ENCODE results near the gene ETFA. TPM values are rescaled to one million over a fixed set of nuclear protein-coding genes. Genes with fewer than 3 reads are reported as not detected.

The ETFA gene
- total and polyA plus RNA-seq, 2 of the 8 experiments (the other 6 are each of a cell fraction or from before 2014, with no cell fraction given), result 60.9 to 90.0 TPM

- TF ChIP-seq NANOG (IDR thresholded peaks at IDR 0.05; ENCODE audit: insufficient read depth, low read depth, low read length, poor library complexity, severe bottlenecking), result peak; percentile 14
- TF ChIP-seq CEBPB (IDR thresholded peaks at IDR 0.05; ENCODE audit: low read depth, low read length), result peak; percentile 87
- TF ChIP-seq E2F6 (IDR thresholded peaks at IDR 0.05), result peak; percentile 38
- TF ChIP-seq JUND (IDR thresholded peaks at IDR 0.05; ENCODE audit: low read length), result no peak
- TF ChIP-seq MAFK (IDR thresholded peaks at IDR 0.05; ENCODE audit: low read depth, low read length), result no peak
- TF ChIP-seq CREB1 (IDR thresholded peaks at IDR 0.05), result peak; percentile 96
- TF ChIP-seq MAX (IDR thresholded peaks at IDR 0.05), result peak; percentile 19; the same call in 1 of the 2 replicates
- TF ChIP-seq EP300 (IDR thresholded peaks at IDR 0.05; ENCODE audit: borderline replicate concordance in 1 of 2, low read depth in 2 of 2, low read length in 2 of 2), result 0 out of 3 replicates have a peak, but pooled peaks of 1 of the 2 experiments have one; percentile 35
- peak; percentile 27 for TF ChIP-seq ASH2L (IDR thresholded peaks at IDR 0.05; ENCODE audit: low read length)
- no peak for TF ChIP-seq SIN3A (conservative IDR thresholded peaks at IDR 0.05 in 1 of 2, IDR thresholded peaks at IDR 0.05 in 1 of 2; ENCODE audit: low read depth in 1 of 2, low read length in 2 of 2)
- TF ChIP-seq POLR2A (IDR thresholded peaks at IDR 0.05; ENCODE audit: control extremely low read depth in 1 of 2, low read depth in 2 of 2, low read length in 2 of 2), result peak in 1 of 2 experiments; percentile 83; a peak in 2 of 3 replicates
- TF ChIP-seq USF2 (IDR thresholded peaks at IDR 0.05; ENCODE audit: low read length), result no peak
- peak; percentile 85 for TF ChIP-seq TAF1 (IDR thresholded peaks at IDR 0.05; ENCODE audit: low read depth, low read length)
- TF ChIP-seq YY1 (IDR thresholded peaks at IDR 0.05; ENCODE audit: low read depth, low read length), result 0 out of 2 replicates have a peak, but pooled peaks have one; percentile 26
Observed at GRCh38 chr15:76336254-76337058, 25.2 kb upstream of the ETFA start, which contains the start of gene ISL2 (continued).

All from H1 (cell line).